GM18868 (cell line): ENCODE measurements around the gene PERM1.
A peak's percentile ranks its signal among the peaks of the same experiment; 100 is the strongest.
"Not testable (repeated sequence)": the region's sequence is repeated elsewhere in the genome, so short reads cannot be mapped to it uniquely, and the experiment has no call there.

Experiments
- ATAC-seq: cut with Tn5 transposase; IDR thresholded peaks from one replicate; pipeline ENCODE4 v1.9.1; 2021; ENCODE audit warnings: mild to moderate bottlenecking, moderate library complexity; ENCODE audit not compliant: unreplicated experiment

Gene PERM1

DNA sequence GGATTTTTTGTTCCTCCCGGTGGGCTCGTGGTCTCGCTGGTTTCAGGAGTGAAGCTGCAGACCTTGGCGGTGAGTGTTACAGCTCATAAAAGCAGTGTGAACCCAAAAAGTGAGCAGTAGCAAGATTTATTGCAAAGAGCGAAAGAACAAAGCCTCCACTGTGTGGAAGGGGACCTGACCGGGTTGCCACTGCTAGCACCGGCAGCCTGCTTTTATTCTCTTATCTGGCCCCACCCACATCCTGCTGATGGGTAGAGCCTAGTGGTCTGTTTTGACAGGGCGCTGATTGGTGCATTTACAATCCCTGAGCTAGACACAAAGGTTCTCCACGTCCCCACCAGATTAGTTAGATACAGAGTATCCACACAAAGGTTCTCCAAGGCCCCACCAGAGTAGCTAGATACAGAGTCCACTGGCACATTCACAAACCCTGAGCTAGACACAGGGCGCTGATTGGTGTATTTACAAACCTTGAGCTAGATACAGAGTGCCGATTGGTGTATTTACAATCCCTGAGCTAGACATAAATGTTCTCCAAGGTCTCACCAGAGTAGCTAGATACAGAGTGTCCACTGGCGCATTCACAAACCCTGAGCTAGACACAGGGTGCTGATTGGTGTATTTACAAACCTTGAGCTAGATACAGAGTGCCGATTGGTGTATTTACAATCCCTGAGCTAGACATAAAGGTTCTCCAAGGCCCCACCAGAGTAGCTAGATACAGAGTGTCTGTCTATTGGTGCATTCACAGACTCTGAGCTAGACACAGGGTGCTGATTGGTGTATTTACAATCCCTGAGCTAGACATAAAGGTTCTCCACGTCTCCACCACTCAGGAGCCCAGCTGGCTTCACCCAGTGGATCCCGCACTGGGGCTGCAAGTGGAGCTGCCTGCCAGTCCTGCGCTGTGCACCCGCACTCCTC is 35.8 kb upstream of the PERM1 start:
- not testable (repeated sequence) for ATAC-seq

DNA sequence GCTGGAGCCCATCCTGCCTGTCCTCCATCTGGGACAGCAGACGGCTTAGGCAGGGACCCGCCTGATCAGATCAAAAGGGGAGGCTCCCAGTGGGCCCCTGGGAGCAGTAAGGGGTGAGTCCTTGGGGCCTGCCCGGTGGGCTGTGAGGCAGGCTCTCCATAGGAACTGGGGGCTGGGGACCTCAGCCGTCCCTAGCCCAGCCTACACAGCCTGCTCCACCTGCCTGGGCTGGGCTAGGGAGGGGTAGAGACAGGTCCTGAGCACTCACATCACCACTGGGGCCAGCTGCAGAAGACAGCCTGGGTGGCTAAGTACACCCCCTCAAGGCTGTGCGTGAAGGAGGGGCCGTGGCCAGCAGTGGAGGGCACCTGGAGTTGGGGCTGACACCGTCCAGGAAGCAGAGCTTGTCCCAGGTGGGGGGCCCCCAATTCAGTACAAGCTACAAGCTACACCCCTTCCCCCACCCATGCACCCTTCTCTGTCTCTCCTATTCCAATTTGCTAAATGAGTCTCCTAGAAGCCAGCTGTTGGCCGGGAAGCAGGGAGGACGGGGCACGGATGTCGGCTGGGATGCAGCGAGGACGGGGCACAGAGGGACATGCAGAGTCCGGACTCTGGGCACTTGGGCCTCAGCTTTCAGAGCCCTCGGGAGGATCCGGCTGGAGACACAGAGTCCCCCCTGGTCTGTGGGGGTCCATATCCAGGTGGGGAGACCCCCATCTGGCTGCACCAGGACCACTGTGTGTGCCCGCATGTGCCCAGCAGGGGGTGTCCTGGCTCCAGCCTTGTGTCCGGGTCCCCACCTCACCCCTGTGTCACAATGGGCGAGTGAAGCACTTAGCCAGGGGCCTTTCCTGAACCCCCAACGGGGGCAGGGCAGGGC is 33.1 kb upstream of the PERM1 start:
- no peak for ATAC-seq

DNA sequence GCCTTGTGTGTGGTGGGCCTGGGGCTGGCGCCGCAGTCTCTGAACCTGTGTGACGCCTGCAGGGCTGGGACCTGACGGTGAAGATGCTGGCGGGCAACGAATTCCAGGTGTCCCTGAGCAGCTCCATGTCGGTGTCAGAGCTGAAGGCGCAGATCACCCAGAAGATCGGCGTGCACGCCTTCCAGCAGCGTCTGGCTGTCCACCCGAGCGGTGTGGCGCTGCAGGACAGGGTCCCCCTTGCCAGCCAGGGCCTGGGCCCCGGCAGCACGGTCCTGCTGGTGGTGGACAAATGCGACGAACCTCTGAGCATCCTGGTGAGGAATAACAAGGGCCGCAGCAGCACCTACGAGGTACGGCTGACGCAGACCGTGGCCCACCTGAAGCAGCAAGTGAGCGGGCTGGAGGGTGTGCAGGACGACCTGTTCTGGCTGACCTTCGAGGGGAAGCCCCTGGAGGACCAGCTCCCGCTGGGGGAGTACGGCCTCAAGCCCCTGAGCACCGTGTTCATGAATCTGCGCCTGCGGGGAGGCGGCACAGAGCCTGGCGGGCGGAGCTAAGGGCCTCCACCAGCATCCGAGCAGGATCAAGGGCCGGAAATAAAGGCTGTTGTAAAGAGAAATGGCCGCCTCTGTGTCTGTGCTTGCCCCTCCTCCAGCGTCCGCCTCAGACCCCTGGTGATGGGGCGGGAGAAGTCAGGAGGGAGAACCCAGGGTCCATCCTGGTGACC is 32.2 kb upstream of the PERM1 start:
- ATAC-seq = no peak

DNA sequence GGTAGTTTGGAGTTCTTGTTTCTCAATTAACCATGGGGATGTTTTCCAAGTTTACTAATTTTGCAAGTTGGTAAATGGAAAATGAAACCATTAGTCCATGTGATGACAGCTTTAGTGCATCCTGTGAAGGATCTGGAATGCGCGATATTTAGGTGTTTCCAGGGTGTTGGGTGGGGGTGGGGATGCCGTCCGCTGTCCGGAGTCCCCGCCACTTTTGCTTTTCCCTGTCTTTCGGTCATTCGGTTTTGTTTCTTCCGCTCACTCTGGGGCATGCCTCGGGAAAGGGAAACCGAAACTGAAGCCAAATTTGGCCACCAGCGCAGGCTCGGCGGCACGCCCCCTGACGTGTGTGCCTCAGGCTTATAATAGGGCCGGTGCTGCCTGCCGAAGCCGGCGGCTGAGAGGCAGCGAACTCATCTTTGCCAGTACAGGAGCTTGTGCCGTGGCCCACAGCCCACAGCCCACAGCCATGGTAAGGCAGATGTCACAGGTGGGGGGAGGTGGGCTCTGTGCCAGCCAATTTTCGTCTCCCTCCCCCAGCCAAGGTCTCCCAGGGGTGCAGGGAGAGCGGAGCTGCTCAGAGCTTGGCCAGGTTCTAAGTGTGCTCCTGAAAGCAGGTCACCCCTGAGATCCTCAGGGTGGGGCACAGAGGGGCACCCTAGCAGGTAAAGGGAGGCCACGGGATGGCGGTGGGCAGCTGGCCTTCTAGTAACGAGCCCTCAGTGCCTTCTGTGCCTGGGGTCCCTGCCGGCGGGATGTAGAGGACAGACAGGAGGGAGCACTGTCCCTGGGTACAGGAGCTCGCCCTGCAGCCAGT is 31.4 kb upstream of the PERM1 start, which contains the start of gene ISG15:
TSS of gene ISG15 (plus strand) at position 393 of the 817 bp plus-strand sequence. CDS start at position 470, 77 bp downstream.
- ATAC-seq = peak; percentile 85

DNA sequence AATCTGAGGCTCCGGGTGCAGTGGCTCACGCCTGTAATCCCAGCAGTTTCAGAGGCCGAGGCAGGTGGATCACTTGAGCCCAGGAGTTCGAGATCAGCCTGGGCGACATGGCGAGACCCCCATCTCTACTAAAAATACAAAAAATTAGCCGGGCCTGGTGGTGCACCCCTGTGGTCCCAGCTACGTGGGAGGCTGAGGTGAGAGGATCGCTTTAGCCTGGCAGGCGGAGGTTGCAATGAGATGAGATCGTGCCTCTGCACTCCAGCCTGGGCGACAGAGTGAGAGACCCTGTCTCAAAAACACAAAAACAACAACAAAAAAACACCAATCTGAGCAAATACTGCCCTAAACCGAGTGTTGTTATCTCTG is 30.8 kb upstream of the PERM1 start:
- not testable (repeated sequence) for ATAC-seq

DNA sequence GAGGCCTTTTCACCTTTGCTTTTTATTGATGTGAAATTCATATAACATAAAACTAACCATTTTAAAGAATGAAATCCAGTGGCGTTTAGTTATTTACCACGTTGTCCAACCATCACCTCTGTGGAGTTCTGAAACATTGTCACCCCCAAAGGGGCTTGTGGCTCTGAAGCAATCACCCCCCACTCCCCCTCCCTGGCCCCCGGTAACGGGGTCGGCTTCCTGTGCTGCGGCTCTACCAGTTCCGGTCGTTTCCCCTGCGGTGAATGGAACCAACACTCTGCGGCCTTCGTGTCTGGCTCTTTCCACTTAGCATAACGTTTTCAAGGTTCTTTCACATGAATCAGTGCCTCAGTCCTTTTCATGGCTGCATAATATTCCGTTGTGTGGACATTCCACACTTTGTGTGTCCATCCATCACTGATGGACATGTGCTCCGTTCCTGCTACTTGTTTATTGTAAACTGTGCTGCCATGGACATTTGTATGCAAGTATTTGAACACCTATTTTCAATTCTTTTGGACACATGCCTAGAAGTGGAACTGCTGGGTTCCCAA is 29.6 kb upstream of the PERM1 start:
- ATAC-seq = no peak

DNA sequence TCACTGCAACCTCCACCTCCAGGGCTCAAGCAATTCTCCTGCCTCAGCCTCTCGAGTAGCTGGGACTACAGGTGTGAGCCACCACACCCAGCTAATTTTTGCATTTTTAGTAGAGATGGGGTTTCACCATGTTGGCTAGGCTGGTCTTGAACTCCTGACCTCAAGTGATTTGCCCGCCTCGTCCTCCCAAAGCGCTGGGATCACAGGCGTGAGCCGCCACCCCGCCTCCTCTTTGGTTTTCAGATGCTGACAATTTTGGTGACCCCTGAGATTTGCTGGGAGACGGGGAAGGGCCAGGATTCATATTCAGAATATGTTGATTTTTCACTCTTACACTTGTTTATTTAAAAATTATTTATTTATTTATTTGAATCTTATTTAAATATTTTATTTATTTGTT is 28.2 kb upstream of the PERM1 start:
- not testable (repeated sequence) for ATAC-seq

DNA sequence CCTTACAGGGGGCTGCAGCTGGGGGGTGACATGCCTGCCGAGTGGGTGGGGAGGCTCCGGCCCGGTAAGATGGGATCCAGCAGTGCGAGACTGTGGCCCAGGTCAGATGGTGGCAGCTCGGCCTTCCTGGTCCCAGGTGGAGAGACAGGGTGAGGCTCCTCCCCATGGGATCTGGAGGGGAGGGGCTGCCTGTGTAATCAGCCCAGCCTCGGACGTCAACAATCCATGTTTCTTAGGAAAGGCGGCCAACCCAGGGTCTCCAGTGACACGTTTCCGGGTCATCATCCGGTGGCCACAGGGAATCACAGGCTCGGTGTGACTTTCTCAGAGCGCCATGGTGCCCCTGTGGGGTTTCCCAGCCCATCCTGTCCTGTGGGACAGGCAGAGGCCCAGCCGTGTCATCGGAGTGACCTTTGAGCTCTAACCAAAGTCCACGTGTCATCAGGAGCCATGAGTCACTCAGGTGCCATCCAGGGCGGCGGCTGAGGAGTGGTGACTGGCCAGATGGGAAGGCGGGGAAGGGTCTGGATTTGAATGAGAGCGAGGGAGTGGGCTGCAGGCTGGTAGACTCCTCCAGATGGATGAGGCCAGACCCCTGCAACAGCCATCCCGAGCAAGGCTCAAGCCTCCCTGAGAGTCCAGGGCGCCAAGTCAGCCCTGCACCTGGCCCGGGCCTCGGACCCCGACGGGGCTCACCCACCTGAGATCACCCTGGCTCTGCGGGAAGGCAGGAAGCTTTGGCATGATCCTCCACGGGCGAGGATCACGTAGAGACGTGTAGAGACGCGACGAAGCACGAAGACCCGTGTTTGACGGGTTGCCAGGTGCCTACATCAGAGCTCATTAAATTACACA is 24.6 kb upstream of the PERM1 start:
- ATAC-seq = no peak

DNA sequence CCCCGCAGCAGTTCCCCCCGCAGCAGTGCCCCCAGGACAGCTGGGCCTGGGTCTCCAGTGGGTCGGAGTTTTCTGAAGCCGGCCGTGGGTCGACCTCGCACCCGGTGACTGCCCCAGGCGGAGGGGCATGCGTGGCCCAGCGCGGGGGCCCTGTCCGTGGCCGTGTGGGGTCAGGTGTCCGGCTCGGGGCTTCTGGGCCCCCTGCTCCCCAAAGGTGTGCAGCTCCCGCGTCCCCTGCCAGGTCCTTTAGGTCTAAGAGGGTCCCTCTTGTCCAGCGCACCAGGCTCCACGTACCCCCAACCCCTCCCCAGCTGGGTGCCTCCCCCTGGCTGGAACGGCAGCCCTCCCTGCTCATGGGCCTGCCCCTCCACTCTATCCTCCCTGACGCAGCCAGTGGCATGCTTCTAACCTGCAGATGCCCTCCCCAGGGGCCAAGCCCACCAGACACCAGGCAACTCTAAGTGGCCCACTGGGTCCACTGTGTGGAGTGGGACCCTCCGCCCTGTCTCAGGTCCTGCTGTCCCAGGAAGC is 23.9 kb upstream of the PERM1 start:
- ATAC-seq = no peak

DNA sequence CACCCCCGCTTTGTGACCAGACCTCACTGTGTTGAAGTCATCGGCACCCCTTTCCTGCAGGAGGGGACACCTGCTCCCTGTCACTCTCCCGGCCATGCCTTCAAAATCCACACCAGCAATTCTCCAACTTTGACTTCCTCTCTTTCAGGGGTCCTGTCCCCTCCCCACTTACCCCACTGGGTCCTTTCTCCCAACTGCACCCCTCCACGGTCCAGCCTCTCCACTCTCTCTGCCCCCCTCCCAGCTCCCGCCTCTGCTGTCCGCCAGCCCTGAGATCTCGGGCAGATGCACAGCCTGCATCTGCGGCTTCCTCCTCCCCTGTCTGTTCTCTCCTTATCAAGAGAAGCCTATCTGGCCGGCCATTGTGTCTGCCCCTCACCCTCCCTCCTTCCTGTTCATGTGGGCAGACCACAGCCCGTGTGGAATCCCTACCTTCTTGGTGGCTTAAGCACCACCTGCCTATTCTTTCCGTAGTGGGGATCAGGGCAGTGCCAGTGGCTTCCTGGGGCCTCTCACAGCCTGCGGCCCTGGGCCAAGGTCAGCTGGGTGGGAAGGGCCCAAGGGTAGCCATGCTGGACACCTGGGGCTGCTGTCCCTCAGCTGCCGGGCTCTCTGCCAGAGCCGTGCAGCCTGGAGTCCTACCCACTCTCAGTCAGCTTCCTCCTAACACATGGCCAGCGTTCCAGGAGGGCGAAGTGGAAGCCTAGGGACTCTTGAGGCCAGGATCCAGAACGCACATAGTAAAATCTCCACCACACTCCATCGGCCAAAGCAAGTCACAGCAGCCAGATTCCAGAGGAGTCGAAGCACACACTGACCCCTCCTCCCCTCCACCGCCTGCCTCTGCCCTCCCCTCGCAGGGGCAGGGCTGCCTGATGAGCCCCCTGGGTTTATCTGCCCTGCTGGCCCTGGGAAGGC is 23.1 kb upstream of the PERM1 start:
- ATAC-seq = no peak

DNA sequence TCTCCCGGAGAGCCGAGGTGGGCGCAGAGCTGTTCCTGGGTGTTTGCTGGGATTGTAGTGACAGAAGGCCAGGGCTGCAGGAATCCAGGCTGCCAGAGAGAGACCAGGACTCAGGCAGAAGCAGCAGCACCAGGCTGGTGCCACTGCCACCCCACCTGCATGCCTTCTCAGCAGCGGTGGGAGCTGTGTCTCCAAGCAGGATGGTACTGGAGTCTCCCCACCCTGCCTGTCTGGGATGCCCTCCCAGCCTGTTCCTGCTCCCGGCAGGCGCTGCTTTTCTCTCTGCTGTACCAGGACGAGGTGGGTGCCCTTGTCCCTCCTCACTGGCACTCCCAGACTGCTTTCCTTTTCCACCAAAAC is 22.5 kb upstream of the PERM1 start:
- ATAC-seq = no peak

DNA sequence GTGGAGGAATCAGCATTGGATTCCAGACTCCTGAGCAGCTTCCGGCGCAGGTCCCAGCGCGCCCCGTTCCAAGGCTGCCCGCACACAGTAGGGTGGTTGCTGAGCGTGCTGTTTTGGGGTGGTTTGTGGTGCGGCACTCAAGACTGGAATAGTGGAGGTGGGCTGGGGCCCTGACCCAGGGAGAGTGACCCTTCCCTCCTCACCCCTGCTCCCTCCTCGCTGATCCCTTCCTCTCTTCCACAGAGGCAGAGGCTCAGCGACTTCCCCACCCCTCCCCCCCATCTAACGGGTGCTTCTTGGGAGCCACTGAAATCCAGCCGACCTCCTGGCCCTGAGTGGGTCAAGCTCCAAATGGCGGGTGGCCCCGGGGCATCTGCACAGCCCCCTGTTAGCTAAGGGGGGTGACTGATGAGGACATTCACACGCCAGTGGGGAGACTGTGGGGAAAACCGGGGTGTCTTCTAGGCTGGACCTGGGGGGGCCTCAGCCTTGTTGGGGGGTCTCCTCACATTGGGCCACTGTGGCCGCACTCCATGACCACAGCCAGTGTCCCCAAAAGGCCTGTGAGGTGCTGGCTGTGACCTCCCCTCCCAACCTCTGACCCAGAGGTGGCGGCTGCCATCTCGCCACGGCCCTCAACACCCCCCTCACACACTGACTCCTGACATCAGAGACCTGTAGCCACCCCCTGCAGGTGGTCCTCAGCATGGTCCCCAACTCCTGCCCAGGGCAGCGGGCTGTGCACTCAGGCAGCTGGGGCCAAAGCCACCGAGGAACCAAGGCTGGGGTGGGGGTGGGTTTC is 21.9 kb upstream of the PERM1 start:
- ATAC-seq = no peak

DNA sequence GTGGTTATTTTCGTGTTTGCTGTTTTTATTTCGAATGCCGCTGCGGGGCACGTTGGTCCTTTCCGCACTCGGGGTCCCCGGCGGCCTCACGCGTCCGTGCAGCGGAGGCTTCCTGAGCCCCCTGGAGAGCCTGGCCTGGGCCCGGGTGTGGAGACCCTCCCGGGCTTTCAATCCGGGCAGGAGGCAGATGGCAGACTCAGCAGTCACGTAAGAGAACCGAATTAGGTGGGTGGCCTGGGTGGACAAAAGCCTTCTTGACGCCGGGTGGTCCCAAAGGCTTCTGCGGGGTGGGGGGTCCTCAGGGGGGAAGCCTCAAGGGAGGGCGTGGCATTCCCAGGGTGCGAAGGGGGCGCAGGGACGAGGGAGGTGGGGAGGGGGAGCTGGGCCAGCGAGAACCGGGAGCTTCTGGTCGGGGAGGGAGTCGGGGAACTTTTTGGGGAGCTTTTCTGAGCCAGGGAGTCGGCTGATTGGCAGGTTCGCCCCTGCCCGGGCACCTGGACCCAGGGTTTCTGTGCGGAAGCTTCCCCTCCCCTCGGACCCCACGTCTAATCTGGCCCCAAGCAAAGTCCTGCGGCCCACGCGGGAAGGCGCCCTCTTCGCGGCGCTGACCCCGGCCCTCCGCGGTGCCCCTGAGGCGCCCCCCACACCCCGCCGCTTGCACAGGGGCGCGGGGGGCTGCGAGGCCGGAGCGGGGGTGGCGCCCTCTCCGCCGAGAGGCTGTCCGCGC is 19.3 kb upstream of the PERM1 start:
- ATAC-seq = no peak

DNA sequence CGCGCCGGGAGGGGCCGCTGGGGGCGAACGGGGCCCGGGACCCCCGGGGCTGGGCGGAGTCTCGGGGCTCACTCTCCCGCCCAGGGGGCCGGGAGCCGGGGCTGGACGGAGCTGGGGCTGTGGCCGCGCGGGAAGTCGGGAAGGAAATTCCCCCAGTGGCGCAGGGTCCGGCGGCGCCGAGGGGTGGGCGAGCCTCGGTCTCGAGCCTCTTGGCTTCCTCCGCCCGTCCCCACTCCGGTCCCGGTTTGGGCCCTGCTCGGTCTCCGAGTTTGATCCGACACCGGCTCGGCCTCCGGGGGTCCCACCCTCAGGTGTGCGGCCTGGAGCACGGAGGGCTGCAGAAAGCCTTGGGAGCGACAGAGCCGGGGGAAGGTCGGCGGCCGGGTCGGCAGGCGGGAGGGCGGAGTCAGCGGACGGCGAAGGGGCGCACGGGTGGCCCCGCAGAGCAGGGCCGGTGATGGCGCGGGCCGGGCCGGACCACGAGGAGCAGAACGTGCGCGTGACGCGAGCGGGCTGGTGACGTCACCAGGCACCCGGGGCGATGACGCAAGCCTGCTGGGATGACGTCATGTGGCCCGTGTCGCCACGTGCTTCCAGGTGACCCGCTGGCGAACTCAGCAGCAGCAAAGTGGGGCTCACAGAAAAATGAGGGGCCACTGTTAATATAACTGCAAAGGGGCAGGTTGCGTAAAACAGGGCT is 18.6 kb upstream of the PERM1 start:
- no peak for ATAC-seq

DNA sequence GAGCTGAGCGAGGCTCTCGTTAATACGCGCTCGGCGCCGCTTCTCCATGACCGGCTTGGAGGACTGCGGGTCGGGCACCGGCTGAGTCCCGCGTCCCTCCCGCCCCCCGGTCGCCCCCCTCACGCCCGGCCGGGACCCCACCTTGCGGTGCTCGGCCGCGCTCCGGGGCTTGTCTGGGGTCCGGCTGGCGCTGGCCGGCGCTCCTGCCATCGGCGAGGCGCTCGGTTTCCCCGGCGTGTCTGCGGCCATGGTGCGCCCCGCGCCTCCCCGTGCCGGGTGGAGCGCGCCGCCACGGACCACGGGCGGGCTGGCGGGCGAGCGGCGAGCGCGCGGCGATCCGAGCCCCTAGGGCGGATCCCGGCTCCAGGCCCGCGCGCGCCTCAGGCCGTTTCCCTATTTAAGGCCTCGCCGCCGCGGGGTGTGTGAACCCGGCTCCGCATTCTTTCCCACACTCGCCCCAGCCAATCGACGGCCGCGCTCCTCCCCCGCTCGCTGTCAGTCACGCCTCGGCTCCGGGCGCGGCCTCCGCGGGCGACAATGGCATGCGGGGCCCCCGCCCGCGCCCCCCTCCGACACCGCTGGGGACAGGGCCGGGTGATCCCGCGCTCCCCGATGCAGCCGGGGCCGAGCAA is 17.9 kb upstream of the PERM1 start, which contains the start of gene HES4:
TSS of gene HES4 (minus strand) at position 373 of the 632 bp plus-strand sequence. CDS start at position 249, 124 bp downstream.
- ATAC-seq = no peak
